ENCODE measurements around the gene GTF2IRD1.
A peak's percentile ranks its signal among the peaks of the same experiment; 100 is the strongest.

The GTF2IRD1 gene

GRCh38 chr7:74573512-74573911 lies 119.8 kb downstream of the GTF2IRD1 start:
- no peak for DNase-seq (ENCODE audit: insufficient read length, low spot score)
- TF ChIP-seq PAX5 (IDR thresholded peaks at IDR 0.05; ENCODE audit: insufficient read depth, low read length, severe bottlenecking) (no peak), SPI1 (IDR thresholded peaks at IDR 0.05; ENCODE audit: low read depth, low read length) (no peak), POLR2AphosphoS5 (IDR thresholded peaks at IDR 0.05; ENCODE audit: low read depth, low read length) (no peak), POLR2A (IDR thresholded peaks at IDR 0.05; ENCODE audit: low read depth, low read length) (no peak), TAF1 (IDR thresholded peaks at IDR 0.05; ENCODE audit: low read depth, low read length) (no peak), POU2F2 (IDR thresholded peaks at IDR 0.05; ENCODE audit: low read depth, low read length) (no peak)
- peak; percentile 69 for FAIRE-seq

DNA sequence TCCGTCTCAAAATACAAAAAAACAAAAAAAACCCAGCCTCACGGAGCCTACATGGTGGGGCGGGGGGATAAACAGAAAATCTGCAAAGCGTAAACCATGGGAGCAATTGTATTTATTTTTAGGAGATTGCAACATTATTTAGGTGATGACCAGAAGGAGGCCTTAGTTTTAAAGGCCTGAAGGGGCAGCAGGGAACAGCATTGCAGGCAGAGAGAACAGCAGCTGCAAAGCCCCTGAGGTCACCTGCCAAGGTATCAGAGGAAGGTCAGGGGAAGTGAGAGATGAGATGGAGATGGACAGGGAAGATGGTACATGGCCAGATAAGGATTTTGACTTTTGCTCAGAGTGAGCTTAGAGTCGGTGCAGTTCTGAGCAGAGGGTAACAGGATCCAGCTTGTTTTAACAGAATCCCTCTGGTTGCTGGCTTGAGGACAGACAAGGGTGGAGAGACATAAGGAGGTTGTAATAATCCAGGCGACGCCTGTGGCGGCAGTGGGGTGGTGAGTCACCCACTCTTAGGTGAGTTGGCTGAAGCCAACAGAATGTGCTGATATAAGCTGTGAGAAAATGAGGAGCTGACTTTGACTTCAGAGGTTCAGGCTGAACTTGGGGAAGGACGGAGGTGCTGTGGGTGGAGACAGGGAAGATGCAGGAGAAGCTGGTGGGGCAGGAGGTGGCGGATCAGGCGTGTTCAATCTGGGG lies 121.5 kb downstream of the GTF2IRD1 start:
- TF ChIP-seq TAF1 (IDR thresholded peaks at IDR 0.05; ENCODE audit: low read depth, low read length) (no peak), PAX5 (IDR thresholded peaks at IDR 0.05; ENCODE audit: insufficient read depth, low read length, severe bottlenecking) (no peak), POU2F2 (IDR thresholded peaks at IDR 0.05; ENCODE audit: low read depth, low read length) (no peak), POLR2A (IDR thresholded peaks at IDR 0.05; ENCODE audit: low read depth, low read length) (no peak), SPI1 (IDR thresholded peaks at IDR 0.05; ENCODE audit: low read depth, low read length) (no peak), POLR2AphosphoS5 (IDR thresholded peaks at IDR 0.05; ENCODE audit: low read depth, low read length) (no peak)
- DNase-seq (ENCODE audit: insufficient read length, low spot score) (no peak), FAIRE-seq (no peak)

DNA sequence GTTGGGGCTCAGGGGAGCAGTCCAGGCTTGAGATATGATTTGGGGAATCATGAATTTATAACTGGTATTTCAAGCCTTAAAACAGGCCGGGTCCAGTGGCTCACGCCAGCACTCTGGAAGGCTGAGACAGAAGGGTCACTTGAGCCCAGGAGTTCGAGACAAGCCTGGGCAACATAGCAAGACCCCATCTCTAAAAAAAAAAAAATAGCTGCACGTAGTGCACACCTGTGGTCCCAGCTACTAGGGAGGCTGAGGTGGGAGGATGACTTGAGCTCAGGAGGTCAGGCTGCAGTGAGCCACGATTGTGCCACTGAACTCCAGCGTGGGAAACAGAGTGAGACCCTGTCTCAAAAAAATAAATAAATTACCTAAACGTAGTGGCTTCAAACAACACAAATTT lies 122.1 kb downstream of the GTF2IRD1 start:
- FAIRE-seq (no peak), DNase-seq (ENCODE audit: insufficient read length, low spot score) (no peak)
- TF ChIP-seq POLR2A (IDR thresholded peaks at IDR 0.05; ENCODE audit: low read depth, low read length): no peak
- TF ChIP-seq POU2F2 (IDR thresholded peaks at IDR 0.05; ENCODE audit: low read depth, low read length): no peak
- no peak for TF ChIP-seq PAX5 (IDR thresholded peaks at IDR 0.05; ENCODE audit: insufficient read depth, low read length, severe bottlenecking)
- no peak for TF ChIP-seq SPI1 (IDR thresholded peaks at IDR 0.05; ENCODE audit: low read depth, low read length)
- no peak for TF ChIP-seq TAF1 (IDR thresholded peaks at IDR 0.05; ENCODE audit: low read depth, low read length)
- TF ChIP-seq POLR2AphosphoS5 (IDR thresholded peaks at IDR 0.05; ENCODE audit: low read depth, low read length): no peak

GRCh38 chr7:74579800-74580685 lies 126.3 kb downstream of the GTF2IRD1 start:
- TF ChIP-seq POLR2AphosphoS5 (IDR thresholded peaks at IDR 0.05; ENCODE audit: low read depth, low read length) (no peak), SPI1 (IDR thresholded peaks at IDR 0.05; ENCODE audit: low read depth, low read length) (no peak), PAX5 (IDR thresholded peaks at IDR 0.05; ENCODE audit: insufficient read depth, low read length, severe bottlenecking) (no peak), POLR2A (IDR thresholded peaks at IDR 0.05; ENCODE audit: low read depth, low read length) (no peak), POU2F2 (IDR thresholded peaks at IDR 0.05; ENCODE audit: low read depth, low read length) (no peak), TAF1 (IDR thresholded peaks at IDR 0.05; ENCODE audit: low read depth, low read length) (no peak)
- no peak for DNase-seq (ENCODE audit: insufficient read length, low spot score)
- no peak for FAIRE-seq

DNA sequence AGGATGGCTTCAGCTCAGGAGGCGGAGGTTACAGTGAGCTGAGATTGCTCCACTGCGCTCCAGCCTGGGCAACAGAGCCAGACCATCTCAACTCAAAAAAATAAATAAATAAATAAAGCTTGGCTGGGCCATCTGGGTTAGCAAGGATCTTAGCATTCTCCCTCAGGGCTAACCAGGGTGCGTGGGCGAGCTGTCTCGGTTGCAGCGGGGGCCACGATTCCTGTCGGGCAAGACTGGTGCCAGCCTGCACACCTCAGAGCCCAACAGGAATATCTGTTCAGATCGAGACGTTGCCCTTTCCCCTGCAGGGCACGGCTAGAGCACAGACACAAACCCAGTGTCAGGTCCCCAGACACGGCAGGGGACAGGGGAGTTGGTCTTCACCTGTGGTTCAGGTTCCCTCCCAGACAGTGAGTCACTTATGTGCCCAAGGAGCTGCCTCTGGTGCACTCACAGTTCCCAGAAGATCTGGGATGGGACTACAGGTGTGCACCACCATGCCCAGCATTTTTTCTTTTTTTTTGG lies 128.3 kb downstream of the GTF2IRD1 start:
- TF ChIP-seq POLR2A (IDR thresholded peaks at IDR 0.05; ENCODE audit: low read depth, low read length): no peak
- no peak for TF ChIP-seq TAF1 (IDR thresholded peaks at IDR 0.05; ENCODE audit: low read depth, low read length)
- TF ChIP-seq SPI1 (IDR thresholded peaks at IDR 0.05; ENCODE audit: low read depth, low read length): no peak
- no peak for TF ChIP-seq POU2F2 (IDR thresholded peaks at IDR 0.05; ENCODE audit: low read depth, low read length)
- TF ChIP-seq POLR2AphosphoS5 (IDR thresholded peaks at IDR 0.05; ENCODE audit: low read depth, low read length): no peak
- no peak for FAIRE-seq
- no peak for DNase-seq (ENCODE audit: insufficient read length, low spot score)

GRCh38 chr7:74582447-74583039 lies 128.8 kb downstream of the GTF2IRD1 start:
- no peak for FAIRE-seq
- DNase-seq (ENCODE audit: insufficient read length, low spot score): no peak
- TF ChIP-seq SPI1 (IDR thresholded peaks at IDR 0.05; ENCODE audit: low read depth, low read length): no peak
- no peak for TF ChIP-seq TAF1 (IDR thresholded peaks at IDR 0.05; ENCODE audit: low read depth, low read length)
- no peak for TF ChIP-seq POLR2A (IDR thresholded peaks at IDR 0.05; ENCODE audit: low read depth, low read length)
- no peak for TF ChIP-seq POU2F2 (IDR thresholded peaks at IDR 0.05; ENCODE audit: low read depth, low read length)
- no peak for TF ChIP-seq PAX5 (IDR thresholded peaks at IDR 0.05; ENCODE audit: insufficient read depth, low read length, severe bottlenecking)
- no peak for TF ChIP-seq POLR2AphosphoS5 (IDR thresholded peaks at IDR 0.05; ENCODE audit: low read depth, low read length)

- FAIRE-seq (no peak), DNase-seq (ENCODE audit: insufficient read length, low spot score) (no peak)
- no peak for TF ChIP-seq SPI1 (IDR thresholded peaks at IDR 0.05; ENCODE audit: low read depth, low read length)
- TF ChIP-seq TAF1 (IDR thresholded peaks at IDR 0.05; ENCODE audit: low read depth, low read length): no peak
Observed at GRCh38 chr7:74583630-74584029, 129.9 kb downstream of the GTF2IRD1 start.

DNA sequence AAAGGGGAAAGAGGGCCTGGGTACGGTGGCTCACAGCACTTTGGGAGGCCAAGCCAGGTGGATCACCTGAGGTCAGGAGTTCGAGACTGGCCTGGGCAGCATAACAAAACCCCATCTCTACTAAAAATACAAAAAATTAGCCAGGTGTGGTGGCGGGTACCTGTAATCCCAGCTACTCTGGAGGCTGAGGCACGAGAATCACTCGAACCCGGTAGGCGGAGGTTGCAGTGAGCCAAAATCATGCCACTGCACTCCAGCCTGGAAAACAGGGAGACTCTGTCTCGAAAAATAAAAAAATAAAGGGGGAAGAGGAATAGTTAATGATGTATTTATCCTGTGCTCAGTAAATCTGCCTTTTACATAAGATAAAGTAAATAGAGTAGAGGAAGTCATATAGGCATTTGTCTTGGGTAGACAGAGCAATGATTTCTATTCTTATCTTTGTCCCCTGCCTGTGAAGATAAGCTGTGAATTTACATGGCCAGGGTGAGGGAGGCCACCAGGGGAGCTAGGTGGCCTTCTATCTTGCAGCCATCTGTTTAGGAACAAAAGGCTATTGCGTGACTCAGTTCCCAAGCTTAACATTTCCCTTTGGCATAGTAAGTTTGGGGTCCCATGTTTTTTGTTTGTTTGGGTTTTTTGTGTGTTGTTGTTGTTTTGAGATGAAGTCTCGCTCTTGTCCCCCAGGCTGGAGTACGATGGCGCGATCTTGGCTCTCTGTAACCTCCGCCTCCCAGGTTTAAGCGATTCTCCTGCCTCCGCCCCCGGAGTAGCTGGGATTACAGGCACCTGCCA lies 130.7 kb downstream of the GTF2IRD1 start:
- DNase-seq (ENCODE audit: insufficient read length, low spot score): no peak
- no peak for FAIRE-seq
- no peak for TF ChIP-seq SPI1 (IDR thresholded peaks at IDR 0.05; ENCODE audit: low read depth, low read length)
- no peak for TF ChIP-seq POLR2AphosphoS5 (IDR thresholded peaks at IDR 0.05; ENCODE audit: low read depth, low read length)
- TF ChIP-seq POLR2A (IDR thresholded peaks at IDR 0.05; ENCODE audit: low read depth, low read length): no peak
- no peak for TF ChIP-seq TAF1 (IDR thresholded peaks at IDR 0.05; ENCODE audit: low read depth, low read length)
- no peak for TF ChIP-seq PAX5 (IDR thresholded peaks at IDR 0.05; ENCODE audit: insufficient read depth, low read length, severe bottlenecking)
- no peak for TF ChIP-seq POU2F2 (IDR thresholded peaks at IDR 0.05; ENCODE audit: low read depth, low read length)

Data from GM12891 (cell line).